HG03025 (cell line): Measurements from ENCODE around the gene BAHD1.
A peak's percentile ranks its signal among the peaks of the same experiment; 100 is the strongest.

Source experiments
- ATAC-seq: cut with Tn5 transposase; IDR thresholded peaks from one replicate; pipeline ENCODE4 v1.9.1; 2021; ENCODE audit warnings: mild to moderate bottlenecking, moderate library complexity; ENCODE audit not compliant: unreplicated experiment, low FRiP score

The BAHD1 gene

DNA sequence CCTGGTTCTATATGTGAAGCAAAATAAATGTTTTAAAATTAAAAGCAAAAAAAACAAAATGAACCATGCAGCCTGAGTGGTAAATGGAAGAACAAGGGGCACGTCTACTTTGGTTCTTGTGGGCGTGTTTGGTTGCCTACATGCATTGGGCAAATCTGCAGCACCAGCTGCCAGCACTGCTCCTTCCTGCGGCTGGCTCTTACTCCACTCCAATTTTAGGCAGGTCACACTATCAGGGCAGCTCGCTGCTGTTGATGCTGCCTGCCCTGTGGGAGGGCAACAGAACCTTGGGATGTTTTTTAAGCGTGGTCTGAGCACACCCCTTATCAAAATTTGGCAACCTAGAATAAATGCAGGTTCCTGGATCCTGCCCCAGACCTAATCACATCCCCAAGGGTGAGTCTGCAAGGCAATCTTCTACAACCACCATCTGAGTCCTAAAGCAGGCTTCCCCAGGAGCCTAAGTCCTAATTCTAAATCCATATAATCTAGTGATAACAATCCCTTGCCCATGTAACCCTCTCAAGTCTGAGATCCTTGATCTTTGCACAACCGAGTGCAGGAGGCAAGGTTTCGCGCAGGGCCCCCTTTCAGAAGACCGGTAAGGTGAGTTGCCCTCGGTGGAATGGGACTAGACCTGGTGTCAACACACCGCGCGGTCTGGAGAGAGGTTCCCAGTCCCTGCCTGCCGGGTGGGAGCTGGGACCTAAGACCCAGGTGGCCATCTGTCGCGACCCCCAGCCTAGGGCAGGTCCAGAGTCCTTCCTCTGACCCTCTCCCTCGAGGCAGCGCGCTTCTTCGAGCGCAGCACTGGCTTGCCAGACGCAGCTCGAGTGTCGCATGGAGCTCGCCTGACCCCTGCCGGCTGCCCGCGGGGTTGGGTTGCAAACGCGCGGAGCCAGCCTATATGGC is 19.3 kb upstream of the BAHD1 start:
- peak; percentile 74 for ATAC-seq

DNA sequence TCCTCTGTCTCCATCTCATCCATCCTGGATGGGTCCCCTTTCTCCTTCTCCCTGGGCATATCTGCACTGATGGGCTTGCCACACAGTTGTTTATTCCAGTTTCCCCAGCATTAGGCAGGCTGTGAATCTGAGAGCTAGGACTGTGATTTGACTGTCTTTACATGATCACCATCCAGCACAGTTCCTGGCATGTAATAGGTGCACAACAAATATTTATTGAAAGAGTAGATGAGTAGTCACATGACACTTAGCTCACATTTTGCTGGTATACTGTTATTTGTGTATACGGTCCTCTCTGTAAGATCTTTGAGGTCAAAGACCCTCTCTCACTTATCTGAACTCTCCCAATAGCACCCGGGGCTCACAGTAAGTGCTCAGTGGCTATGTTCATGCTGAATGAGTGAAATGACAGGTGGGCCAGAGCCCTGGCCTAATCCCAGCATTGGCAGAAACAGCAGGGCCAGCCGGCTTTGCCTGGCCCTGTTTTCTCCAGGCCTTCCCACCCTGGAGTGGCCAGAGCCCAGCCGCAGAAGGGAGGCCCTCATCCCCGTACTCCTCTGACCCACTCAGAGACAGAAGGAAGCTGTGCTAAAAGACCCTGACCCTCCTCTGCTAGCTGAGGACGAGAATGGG is 16.2 kb upstream of the BAHD1 start:
- ATAC-seq: no peak

GRCh38 chr15:40425681-40426080 is 15.1 kb upstream of the BAHD1 start:
- no peak for ATAC-seq

DNA sequence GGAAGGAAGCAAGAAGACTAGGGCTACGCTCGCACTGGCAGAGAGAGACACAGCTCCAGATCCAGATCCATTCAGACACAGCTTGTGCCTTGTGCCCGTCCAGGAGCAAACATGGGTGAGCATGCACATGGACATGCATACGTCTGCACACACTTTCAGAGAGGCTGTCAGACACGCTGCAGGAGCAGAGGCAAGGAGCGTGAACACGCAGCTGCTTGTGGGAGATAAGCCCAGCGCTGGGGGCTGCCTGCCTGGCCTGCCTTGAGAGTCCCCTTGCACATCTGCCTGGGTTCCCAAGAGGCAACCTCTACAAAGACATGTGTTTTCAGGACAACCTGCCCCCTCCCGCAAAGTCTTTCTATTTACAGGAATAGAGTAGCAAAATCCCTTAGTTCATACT is 13.6 kb upstream of the BAHD1 start:
- no peak for ATAC-seq

- no peak for ATAC-seq
Measured at GRCh38 chr15:40428185-40428584, 12.6 kb upstream of the BAHD1 start.

GRCh38 chr15:40429068-40429710 is 11.6 kb upstream of the BAHD1 start:
- no peak for ATAC-seq

GRCh38 chr15:40430271-40430805 is 10.4 kb upstream of the BAHD1 start:
- ATAC-seq: no peak

- no peak for ATAC-seq
Measured at GRCh38 chr15:40435023-40435709, 5.6 kb upstream of the BAHD1 start.

DNA sequence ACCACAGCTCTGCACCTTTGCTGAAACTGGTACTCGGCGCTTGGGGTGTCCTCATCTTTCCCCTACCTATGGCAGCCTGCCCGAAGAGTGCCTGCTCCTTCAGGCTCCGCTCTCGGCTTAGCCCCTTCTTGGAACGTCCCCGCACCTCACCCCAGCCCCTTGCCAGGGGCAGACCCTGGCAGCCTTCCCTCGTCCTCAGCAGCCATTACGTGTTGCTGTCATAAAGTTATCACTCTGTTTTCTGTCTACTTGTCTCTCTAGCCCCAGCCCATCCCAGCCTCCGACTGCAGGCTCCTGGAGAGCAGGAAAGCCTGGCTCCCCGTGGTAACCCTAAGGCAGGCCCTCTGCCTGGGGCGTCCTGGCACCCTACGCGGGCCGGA is 5.1 kb upstream of the BAHD1 start:
- no peak for ATAC-seq

GRCh38 chr15:40436116-40436891 is 4.4 kb upstream of the BAHD1 start:
- no peak for ATAC-seq

DNA sequence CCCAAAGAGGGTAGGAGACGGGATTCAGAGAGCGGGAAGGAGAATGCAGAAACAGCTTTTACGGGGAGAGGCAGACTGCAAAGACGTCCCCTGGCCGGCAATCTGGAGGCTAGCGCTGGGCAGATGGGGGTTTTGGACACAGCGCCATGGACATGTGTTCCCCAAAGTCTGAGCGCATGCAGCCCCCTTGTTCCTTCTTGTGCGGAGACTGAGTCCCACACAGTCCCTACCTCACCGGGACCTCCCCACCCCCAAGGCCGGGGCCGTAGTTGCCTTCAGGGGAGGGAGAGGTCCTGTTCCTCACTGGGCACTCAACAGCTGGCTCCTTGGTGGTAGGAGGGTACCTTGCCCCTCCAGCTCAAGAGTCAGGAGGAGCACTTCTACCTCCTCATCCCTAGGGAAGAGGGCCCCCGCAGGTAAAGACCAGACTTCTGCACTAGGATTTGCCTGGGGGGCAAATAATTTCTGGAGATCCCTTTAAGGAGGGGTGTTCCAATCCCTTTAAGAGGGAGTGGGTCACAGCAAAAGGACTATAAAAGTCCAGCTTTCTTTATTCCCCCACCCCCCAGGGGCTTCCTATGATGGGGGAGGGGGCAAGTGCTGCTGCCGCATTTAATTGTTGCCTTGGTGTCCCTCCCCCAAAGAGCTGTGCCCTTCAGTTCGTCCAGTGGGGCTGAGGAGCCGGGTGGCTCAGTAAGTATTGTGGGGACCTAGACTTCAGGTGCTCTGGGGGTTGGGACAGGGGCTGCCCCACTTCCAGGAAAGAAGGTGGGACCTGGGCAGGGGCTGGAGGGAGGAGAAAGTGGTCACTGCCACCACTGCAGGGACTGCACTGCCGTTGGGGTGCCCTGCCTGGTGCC is 3.6 kb upstream of the BAHD1 start:
- ATAC-seq: no peak

DNA sequence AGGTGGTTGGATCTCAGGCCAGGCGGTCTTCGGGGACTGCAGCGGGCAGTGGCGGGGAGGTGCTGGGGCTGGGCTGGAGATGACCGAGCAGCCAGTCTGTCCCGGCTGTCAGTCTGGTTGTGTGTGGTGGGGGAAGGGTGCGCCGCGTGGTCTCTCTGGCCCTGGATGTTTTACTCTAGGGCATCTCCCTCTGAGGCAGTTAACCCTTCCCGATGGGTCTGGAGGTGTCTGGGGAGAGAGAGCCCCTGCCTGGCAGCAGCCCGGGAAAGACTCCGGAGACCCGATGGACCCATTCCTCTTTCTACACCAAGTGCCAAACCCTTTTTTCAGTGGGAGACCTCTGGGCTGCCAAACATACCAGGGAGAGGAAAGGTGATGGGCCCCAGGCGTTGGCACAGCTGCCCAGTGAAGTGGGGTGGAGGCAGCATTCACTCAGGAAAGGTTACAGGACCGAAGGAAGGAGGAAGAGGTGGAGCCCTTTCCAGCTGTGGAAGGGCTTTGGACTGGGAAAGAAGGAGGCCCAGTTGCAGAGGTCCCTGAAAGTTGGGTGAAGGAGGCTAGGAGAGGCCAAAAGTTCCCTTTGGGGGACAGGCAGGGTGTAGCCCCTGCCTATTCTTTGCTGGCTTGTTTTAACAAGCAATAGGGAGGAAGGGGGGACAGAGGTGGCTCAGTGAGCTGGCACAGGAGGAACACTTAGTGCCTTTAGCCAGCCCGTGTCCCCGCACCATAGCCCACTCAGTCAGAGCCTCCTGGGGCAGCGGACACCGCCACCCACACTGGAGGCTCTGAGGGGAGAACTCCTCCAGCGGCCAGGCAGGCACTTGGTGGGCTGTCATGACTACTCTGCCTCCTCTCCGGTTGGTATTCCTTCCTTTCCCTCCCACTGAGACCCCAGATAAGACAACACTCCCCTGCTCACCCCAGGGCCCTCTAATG is 2.7 kb upstream of the BAHD1 start:
- no peak for ATAC-seq

DNA sequence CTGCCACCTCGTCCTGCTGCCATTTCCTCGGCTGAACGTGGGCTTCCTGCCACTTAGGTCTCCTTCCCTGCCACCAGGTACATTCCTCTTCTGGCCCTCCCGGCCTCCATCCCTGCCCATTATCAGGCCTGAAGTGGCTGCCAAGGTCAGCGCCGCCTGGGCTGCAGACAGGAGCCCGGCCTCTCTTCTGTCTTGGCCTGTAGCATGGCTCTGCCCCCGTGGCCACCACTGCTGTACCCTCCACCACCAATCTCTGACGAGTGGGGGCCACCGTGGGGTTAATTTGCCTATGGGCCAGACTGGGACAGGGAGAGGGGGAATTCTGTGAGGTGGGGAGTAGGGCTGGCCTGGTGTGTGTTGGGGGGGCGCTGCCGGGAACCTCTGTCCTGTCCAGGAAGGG is 2.0 kb upstream of the BAHD1 start:
- no peak for ATAC-seq

DNA sequence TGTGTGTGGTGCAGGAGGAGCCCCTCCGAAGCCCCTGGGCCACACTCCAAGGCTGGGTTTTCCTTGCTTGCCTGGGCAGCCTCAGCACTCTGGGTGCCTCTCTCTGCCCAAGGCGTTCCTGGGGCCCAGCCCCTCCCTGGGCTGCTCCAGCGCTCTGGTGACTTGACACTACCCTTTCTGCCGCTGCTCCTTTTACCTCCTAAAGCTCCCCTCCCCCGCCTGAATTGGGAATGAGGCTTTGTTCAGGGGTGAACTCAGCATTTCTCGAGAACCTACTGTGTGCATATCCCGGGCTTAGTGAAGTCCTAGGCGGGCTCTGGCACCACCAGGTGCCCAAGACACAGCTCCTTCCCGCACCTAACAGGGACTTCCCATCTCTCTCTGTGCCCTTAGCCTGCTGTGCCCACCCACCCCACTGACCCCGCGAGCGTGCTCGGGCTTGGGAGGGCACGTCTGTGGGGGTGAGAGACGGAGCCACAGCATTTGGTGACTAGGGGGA is 1.2 kb upstream of the BAHD1 start:
- ATAC-seq: no peak

GRCh38 chr15:40439960-40440742 is 602 bp upstream of the BAHD1 start:
- no peak for ATAC-seq

DNA sequence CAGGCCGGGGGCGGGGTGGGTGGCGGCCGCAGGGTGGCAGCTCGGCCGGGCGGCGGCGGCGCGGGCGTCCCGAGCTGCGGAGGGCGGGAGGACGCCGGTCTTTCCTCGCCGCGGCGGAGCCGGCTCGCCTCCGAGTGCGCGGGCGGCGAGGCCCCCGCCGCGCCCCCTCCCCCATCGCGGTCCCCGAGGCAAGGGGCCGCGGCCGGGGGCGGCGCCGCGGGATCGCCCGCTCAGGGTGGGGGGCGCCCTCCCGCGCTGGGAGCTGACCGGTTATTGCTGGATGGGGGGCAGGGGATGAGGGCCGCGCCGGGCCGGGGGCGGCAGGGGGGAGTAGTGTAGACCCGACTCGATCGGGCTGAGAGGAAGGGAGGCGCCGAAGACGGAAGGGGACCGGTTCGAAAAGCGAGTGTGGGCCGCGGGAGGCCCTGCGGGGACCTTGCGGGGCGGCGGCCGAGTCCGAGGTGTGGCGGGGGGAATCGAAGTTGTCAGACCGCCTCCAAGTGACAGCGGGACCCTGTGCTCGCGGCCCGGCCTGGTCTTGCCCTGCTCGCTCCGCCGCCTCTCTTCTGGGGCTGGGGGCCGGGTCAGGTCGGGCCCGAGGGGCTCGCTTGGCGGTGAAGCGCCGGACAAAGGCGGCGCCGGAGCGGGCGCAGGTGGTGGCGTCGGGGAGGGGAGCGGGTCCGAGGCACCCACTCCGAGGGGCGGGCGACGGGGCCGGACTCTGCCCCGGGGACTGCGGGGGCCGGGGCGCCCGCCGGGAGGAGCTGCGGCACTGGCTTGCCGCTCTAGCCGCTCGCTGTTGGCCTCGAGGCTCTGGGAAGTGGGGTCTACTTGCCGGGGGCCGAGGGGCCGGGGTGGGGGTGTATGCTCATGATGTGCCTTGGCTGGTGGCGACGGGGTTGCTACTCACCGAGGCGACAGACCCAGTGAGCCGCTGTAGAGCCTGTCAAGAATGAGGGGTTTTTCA is 1.1 kb downstream of the BAHD1 start:
- ATAC-seq: no peak
